Astrocyte of the cerebellum (primary cell): ENCODE results near the gene AGAP1.
A peak's percentile ranks its signal among the peaks of the same experiment; 100 is the strongest.
"Not testable (repeated sequence)": the region's sequence is repeated elsewhere in the genome, so short reads cannot be mapped to it uniquely, and the experiment has no call there.

Source experiments
- DNase-seq: peaks from one replicate; pipeline ENCODE4 v3.0.0-alpha.2; 2011; ENCODE audit warnings: low read depth
- H3K4me3 ChIP-seq: 2 replicates; pipeline ENCODE4 v1.5.1; 2011; ENCODE audit warnings: mild to moderate bottlenecking, low read depth, low read length, moderate library complexity
- in situ Hi-C: cut with HindIII; loops from 2 replicates; pipeline ENCODE4 v1.10.0; 2017; ENCODE audit warnings: low sequenced_read_pairs
- TF ChIP-seq, protein P1 (sequence below): IDR thresholded peaks from 2 replicates; pipeline ENCODE4 v1.5.1; 2012; ENCODE audit warnings: low read length, low read depth, moderate library complexity, mild to moderate bottlenecking; ENCODE audit errors: missing control alignments

The AGAP1 gene

DNA sequence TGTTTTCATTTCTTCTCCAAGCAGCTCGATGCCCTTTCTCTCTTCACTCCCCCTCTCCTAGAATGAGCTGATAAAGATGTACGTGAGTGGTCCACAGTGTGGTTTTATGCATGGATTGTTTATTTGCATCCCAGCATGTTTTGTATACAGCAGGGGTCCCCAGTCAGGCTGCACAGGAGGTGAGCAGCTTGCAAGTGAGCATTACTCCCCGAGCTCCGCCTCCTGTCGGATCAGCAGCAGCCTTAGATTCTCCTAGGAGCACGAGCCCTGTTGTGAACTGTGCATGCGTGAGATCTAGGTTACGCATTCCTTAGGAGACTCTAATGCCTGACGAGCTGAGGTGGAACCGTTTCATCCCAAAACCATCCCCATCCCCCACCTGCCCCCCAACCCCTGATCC, 262.6 kb downstream of the AGAP1 start:
- in situ Hi-C loops = no loop called here
- TF ChIP-seq, protein P1, sequence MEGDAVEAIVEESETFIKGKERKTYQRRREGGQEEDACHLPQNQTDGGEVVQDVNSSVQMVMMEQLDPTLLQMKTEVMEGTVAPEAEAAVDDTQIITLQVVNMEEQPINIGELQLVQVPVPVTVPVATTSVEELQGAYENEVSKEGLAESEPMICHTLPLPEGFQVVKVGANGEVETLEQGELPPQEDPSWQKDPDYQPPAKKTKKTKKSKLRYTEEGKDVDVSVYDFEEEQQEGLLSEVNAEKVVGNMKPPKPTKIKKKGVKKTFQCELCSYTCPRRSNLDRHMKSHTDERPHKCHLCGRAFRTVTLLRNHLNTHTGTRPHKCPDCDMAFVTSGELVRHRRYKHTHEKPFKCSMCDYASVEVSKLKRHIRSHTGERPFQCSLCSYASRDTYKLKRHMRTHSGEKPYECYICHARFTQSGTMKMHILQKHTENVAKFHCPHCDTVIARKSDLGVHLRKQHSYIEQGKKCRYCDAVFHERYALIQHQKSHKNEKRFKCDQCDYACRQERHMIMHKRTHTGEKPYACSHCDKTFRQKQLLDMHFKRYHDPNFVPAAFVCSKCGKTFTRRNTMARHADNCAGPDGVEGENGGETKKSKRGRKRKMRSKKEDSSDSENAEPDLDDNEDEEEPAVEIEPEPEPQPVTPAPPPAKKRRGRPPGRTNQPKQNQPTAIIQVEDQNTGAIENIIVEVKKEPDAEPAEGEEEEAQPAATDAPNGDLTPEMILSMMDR = no peak
- DNase-seq = no peak
- H3K4me3 ChIP-seq = no peak overlapping the region

DNA sequence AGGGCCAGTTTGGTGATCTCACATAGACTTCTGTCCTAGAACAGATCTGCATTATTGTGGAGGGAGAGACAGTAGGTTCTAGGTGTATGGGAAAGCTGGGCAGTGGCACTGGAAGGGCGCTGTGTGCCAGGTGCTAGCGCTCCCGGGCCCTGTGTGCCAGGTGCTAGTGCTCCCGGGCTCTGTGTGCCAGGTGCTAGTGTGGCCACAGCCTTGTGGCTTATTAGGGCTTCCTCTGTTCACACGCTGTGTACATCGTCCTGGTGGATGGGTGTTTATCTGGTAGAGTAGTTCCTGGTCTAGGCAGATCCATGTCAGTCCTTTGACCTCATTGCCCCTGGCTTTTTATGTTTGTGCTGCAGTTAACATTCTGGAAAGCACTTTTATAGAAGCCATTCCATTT, 263.4 kb downstream of the AGAP1 start:
- H3K4me3 ChIP-seq = no peak overlapping the region
- DNase-seq = no peak
- in situ Hi-C loops = no loop called here
- TF ChIP-seq, protein P1 = no peak

DNA sequence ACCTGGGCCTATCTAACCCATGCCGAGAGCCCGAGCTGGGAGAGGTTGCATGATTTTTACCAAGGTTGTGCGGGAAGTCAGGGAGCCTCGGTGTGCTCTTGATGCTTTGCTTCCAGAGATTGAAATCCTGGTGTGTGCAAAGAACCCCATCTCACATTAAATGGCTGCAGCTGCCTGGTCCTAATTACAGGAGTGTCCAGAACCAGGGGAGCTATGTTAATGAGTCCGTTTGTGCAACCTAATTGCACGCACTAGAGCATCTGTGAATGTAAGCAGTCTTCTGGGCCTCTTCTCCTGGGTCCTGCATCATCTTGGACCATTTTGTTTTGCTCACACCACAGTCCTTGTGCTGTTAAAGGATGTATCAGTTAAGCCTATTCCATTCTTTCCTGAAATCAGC, 263.8 kb downstream of the AGAP1 start:
- TF ChIP-seq, protein P1 = no peak
- no peak overlapping the region for H3K4me3 ChIP-seq
- in situ Hi-C loops = no loop called here
- no peak for DNase-seq

DNA sequence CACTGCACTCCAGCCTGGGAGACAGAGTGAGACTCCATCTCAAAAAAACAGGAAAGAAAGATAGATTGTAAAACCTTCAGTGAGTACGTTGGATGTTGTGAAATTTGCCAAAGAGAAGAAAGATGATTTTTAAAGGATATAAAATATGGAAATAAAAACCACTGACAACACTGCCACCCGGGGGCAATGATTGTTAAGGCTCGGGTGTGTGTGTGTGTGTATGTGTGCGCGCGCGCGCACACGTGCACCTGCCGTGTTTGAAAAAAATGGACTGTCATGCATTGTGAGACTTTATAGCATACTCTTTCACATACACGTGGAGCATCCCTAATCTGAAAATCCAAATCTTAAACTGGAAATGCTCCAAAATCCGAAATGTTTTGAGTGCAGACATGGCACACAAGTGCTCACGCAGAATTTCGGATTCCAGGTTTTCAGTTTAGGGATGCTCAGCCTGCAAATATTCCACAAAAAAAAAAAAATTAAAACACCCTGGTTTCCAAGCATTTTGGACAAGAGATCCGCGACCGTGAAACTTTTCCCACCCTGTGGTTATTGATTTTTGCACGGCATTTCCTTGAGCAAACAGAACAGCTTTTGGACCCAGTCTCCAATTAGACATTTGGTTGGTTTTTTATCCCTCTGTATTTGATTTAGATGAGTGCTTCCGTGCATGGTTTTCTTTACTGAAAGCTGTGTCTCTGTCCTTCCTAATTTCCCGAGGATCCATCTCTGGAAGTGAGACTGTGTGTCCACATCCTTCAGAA, 269.2 kb downstream of the AGAP1 start:
- TF ChIP-seq, protein P1 = peak; percentile 11
- no peak for DNase-seq
- no peak overlapping the region for H3K4me3 ChIP-seq
- in situ Hi-C loops = no loop called here

DNA sequence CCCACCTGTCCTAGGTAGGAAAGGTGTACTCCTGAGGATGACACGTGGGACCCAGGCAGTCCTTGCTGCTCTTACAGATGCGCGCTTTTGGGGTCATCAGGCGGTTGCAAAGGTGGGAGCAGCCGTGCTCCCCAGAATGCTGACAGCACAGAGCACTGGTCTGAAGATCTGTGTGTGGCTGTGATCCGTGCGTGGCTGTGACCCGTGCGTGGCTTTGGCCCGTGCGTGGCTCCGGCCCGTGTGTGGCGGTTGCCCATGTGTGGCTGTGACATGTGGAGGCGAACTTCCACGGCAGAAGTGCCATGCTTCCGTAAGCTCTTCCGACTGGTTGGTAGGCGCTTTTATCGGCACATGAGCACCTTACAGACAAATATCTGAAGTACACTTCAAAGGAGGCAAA, 270.0 kb downstream of the AGAP1 start:
- no peak for DNase-seq
- H3K4me3 ChIP-seq = no peak overlapping the region
- TF ChIP-seq, protein P1 = no peak
- in situ Hi-C loops = no loop called here

DNA sequence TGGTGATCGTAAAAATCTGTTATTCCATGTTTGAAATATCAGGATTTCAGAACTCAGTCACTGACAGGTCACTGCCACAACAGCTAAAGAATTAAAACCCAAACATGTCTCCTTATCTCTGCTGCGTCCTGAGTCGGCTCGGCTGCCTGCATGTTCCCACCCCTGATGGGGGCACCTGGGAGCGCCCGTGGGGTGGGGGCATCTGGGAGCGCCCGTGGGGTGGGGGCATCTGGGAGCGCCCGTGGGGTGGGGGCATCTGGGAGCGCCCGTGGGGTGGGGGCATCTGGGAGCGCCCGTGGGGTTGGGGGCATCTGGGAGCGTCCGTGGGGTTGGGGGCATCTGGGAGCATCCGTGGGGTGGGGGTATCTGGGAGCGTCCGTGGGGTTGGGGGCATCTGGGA, 270.6 kb downstream of the AGAP1 start:
- in situ Hi-C loops, H3K4me3 ChIP-seq, DNase-seq: not testable (repeated sequence)

DNA sequence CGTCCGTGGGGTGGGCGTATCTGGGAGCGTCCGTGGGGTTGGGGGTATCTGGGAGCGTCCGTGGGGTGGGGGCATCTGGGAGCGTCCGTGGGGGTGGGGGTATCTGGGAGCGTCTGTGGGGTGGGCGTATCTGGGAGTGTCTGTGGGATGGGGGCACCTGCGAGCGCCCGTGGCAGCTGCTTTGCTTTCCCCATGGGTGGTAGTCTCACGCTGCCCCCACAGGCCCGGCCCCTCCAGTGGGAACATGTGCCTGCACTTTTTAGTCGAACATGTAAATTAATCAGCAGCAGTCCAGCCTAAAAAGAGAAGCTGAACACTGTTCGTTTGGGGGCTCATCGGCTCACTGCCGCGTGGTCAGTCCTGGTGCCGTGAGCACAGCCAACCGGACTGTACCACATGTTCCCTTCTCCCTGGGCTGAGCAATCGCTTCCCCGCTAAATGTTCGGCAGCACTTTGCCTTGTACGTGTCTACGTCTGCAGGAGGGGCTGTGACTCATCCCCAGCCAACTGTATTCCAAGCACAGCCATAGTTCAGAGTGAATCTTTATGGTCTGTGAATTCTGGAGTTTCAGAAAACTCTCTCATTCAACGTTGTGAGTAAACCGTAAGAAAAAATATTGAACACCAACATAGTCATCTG, 271.5 kb downstream of the AGAP1 start:
- no peak overlapping the region for H3K4me3 ChIP-seq
- DNase-seq = peak; percentile 34
- TF ChIP-seq, protein P1 = no peak
- in situ Hi-C loops = no loop called here
